Fibroblast of lung (primary cell): ENCODE measurements around the gene RDH16.

Source experiments
- CTCF ChIP-seq, 2 donors: IDR thresholded peaks in 1 of 2; conservative IDR thresholded peaks in 1 of 2; 1 replicate in 1 of 2; 2 replicates in 1 of 2; pipeline ENCODE4 v1.5.1; 2011 to 2012; ENCODE audit warnings: low read length in 2 of 2, control low read depth in 1 of 2, inconsistent platforms in 1 of 2, low read depth in 1 of 2, mild to moderate bottlenecking in 1 of 2
- EZH2 ChIP-seq: IDR thresholded peaks from 2 replicates; pipeline ENCODE4 v1.5.1; 2012; ENCODE audit warnings: low read length, control low read depth, mild to moderate bottlenecking; ENCODE audit errors: missing control alignments

DNA sequence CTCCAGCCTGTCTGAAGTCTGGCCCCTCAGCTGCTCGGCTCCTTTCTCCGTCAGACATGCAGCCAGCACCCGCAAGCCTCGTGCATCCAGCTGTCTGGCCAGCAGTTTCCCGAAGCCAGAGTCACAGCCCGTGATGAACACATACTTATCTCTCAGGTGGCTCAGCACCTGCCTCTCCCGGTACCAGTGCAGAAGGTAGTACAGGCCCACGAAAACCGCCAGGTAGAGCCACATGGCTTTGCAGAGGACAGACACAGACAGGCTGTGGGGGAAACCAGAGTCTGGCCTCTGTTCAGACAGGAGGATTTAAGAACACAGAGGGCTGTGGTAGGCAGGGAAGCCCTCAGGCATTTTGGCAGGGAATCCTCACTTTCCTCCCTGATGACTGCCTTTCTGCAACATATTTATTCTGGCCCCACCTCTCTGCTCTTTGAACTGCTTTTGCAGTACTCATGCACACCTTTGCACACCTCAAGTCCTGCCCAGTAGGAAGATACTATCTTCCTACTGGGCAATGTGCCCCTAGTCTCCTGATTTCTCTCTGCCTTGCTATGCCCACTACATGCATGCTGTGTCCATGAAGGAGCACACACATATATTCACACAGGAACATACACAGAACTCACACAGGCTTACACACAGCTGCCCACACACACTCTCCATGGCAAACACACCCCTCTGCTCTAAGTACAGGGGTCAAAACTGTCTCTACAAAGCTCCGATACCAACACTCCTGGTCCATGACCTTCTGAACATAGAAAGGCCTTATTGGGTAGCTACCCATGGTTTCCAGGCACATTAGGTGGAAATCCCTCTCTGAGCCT lies at the start of gene RDH16:
- TF ChIP-seq CTCF (conservative IDR thresholded peaks at IDR 0.05 in 1 of 2, IDR thresholded peaks at IDR 0.05 in 1 of 2; ENCODE audit: low read depth in 1 of 2, low read length in 2 of 2) = no peak
- TF ChIP-seq EZH2 = no peak
